ENCODE results near the gene UBD.

Gene UBD

GRCh38 chr6:29559524-29560287 is at the start of gene UBD:
TSS of gene UBD (minus strand) at chr6:29559732. CDS start at chr6:29559701, 31 bp downstream.
- no peaks in the 10 kb centered on the region for H3K36me3 ChIP-seq (ENCODE audit: control insufficient read depth in 5 of 5, insufficient read depth in 5 of 5, low read length in 5 of 5)
- H3K27ac ChIP-seq (ENCODE audit: low read depth, low read length), result no peak within 1 kb of the TSS
- no peaks in the 10 kb centered on the region for H3K9me3 ChIP-seq (ENCODE audit: control insufficient read depth in 5 of 5, low read length in 5 of 5)
- H3K9ac ChIP-seq (ENCODE audit: low read length in 5 of 5), result no peak within 1 kb of the TSS
- H3K4me1 ChIP-seq (ENCODE audit: control insufficient read depth in 5 of 5, insufficient read depth in 5 of 5, low read length in 5 of 5), result no peaks in the 10 kb centered on the region
- no peak within 1 kb of the TSS for H3K4me3 ChIP-seq (ENCODE audit: low read depth in 1 of 5, low read length in 5 of 5)
- H3K27me3 ChIP-seq (ENCODE audit: control insufficient read depth in 5 of 5, insufficient read depth in 4 of 5, low read length in 5 of 5), result peaks cover 5 to 17% (median 10%) of the 10 kb centered on the region in 5 donors

GRCh38 chr6:29608131-29608530 is 48.6 kb upstream of the UBD start:
- Histone ChIP-seq H3K36me3 (ENCODE audit: control insufficient read depth in 5 of 5, insufficient read depth in 5 of 5, low read length in 5 of 5) (peaks cover 3 to 72% (median 70%) of the 10 kb centered on the region in 5 donors), H3K9ac (ENCODE audit: low read length in 5 of 5) (no peak overlapping the region), H3K9me3 (ENCODE audit: control insufficient read depth in 5 of 5, low read length in 5 of 5) (no peaks in the 10 kb centered on the region), H3K4me1 (ENCODE audit: control insufficient read depth in 5 of 5, insufficient read depth in 5 of 5, low read length in 5 of 5) (peaks cover 0 to 4% (median 0%) of the 10 kb centered on the region in 5 donors), H3K4me3 (ENCODE audit: low read depth in 1 of 5, low read length in 5 of 5) (no peak overlapping the region), H3K27ac (ENCODE audit: low read depth, low read length) (no peak overlapping the region), H3K27me3 (ENCODE audit: control insufficient read depth in 5 of 5, insufficient read depth in 4 of 5, low read length in 5 of 5) (no peaks in the 10 kb centered on the region)

- Histone ChIP-seq H3K27ac (ENCODE audit: low read depth, low read length) (no peak overlapping the region), H3K36me3 (ENCODE audit: control insufficient read depth in 5 of 5, insufficient read depth in 5 of 5, low read length in 5 of 5) (peaks cover 1 to 59% (median 57%) of the 10 kb centered on the region in 5 donors), H3K9me3 (ENCODE audit: control insufficient read depth in 5 of 5, low read length in 5 of 5) (no peaks in the 10 kb centered on the region), H3K4me1 (ENCODE audit: control insufficient read depth in 5 of 5, insufficient read depth in 5 of 5, low read length in 5 of 5) (peaks cover 0 to 4% (median 0%) of the 10 kb centered on the region in 5 donors), H3K4me3 (ENCODE audit: low read depth in 1 of 5, low read length in 5 of 5) (no peak overlapping the region), H3K27me3 (ENCODE audit: control insufficient read depth in 5 of 5, insufficient read depth in 4 of 5, low read length in 5 of 5) (no peaks in the 10 kb centered on the region), H3K9ac (ENCODE audit: low read length in 5 of 5) (no peak overlapping the region)
Observed at GRCh38 chr6:29603930-29604329, 44.4 kb upstream of the UBD start.

GRCh38 chr6:29603456-29603855 is 43.9 kb upstream of the UBD start:
- no peak overlapping the region for H3K27ac ChIP-seq (ENCODE audit: low read depth, low read length)
- H3K4me3 ChIP-seq (ENCODE audit: low read depth in 1 of 5, low read length in 5 of 5), result no peak overlapping the region
- peaks cover 0 to 4% (median 0%) of the 10 kb centered on the region in 5 donors for H3K4me1 ChIP-seq (ENCODE audit: control insufficient read depth in 5 of 5, insufficient read depth in 5 of 5, low read length in 5 of 5)
- no peaks in the 10 kb centered on the region for H3K9me3 ChIP-seq (ENCODE audit: control insufficient read depth in 5 of 5, low read length in 5 of 5)
- H3K9ac ChIP-seq (ENCODE audit: low read length in 5 of 5), result no peak overlapping the region
- H3K27me3 ChIP-seq (ENCODE audit: control insufficient read depth in 5 of 5, insufficient read depth in 4 of 5, low read length in 5 of 5), result no peaks in the 10 kb centered on the region
- peaks cover 0 to 55% (median 52%) of the 10 kb centered on the region in 5 donors for H3K36me3 ChIP-seq (ENCODE audit: control insufficient read depth in 5 of 5, insufficient read depth in 5 of 5, low read length in 5 of 5)

- Histone ChIP-seq H3K4me1 (ENCODE audit: control insufficient read depth in 5 of 5, insufficient read depth in 5 of 5, low read length in 5 of 5) (peaks cover 0 to 4% (median 0%) of the 10 kb centered on the region in 5 donors), H3K9ac (ENCODE audit: low read length in 5 of 5) (no peak overlapping the region), H3K4me3 (ENCODE audit: low read depth in 1 of 5, low read length in 5 of 5) (no peak overlapping the region), H3K27ac (ENCODE audit: low read depth, low read length) (no peak overlapping the region), H3K36me3 (ENCODE audit: control insufficient read depth in 5 of 5, insufficient read depth in 5 of 5, low read length in 5 of 5) (peaks cover 0 to 48% (median 46%) of the 10 kb centered on the region in 5 donors), H3K9me3 (ENCODE audit: control insufficient read depth in 5 of 5, low read length in 5 of 5) (no peaks in the 10 kb centered on the region), H3K27me3 (ENCODE audit: control insufficient read depth in 5 of 5, insufficient read depth in 4 of 5, low read length in 5 of 5) (no peaks in the 10 kb centered on the region)
Observed at GRCh38 chr6:29602564-29603361, 43.2 kb upstream of the UBD start.

- peaks cover 0 to under 1% (median 0%) of the 10 kb centered on the region in 5 donors for H3K27me3 ChIP-seq (ENCODE audit: control insufficient read depth in 5 of 5, insufficient read depth in 4 of 5, low read length in 5 of 5)
- no peaks in the 10 kb centered on the region for H3K4me1 ChIP-seq (ENCODE audit: control insufficient read depth in 5 of 5, insufficient read depth in 5 of 5, low read length in 5 of 5)
- H3K36me3 ChIP-seq (ENCODE audit: control insufficient read depth in 5 of 5, insufficient read depth in 5 of 5, low read length in 5 of 5), result peaks cover 0 to 12% (median 7%) of the 10 kb centered on the region in 5 donors
- H3K27ac ChIP-seq (ENCODE audit: low read depth, low read length), result no peak overlapping the region
- no peak overlapping the region for H3K9ac ChIP-seq (ENCODE audit: low read length in 5 of 5)
- H3K9me3 ChIP-seq (ENCODE audit: control insufficient read depth in 5 of 5, low read length in 5 of 5), result no peaks in the 10 kb centered on the region
- no peak overlapping the region for H3K4me3 ChIP-seq (ENCODE audit: low read depth in 1 of 5, low read length in 5 of 5)
Observed at GRCh38 chr6:29598172-29598747, 38.7 kb upstream of the UBD start.

GRCh38 chr6:29597184-29597583 is 37.7 kb upstream of the UBD start:
- Histone ChIP-seq H3K36me3 (ENCODE audit: control insufficient read depth in 5 of 5, insufficient read depth in 5 of 5, low read length in 5 of 5) (peaks cover 0 to 6% (median 0%) of the 10 kb centered on the region in 5 donors), H3K27me3 (ENCODE audit: control insufficient read depth in 5 of 5, insufficient read depth in 4 of 5, low read length in 5 of 5) (peaks cover 0 to 4% (median 0%) of the 10 kb centered on the region in 5 donors), H3K4me3 (ENCODE audit: low read depth in 1 of 5, low read length in 5 of 5) (no peak overlapping the region), H3K9me3 (ENCODE audit: control insufficient read depth in 5 of 5, low read length in 5 of 5) (no peaks in the 10 kb centered on the region), H3K27ac (ENCODE audit: low read depth, low read length) (no peak overlapping the region), H3K4me1 (ENCODE audit: control insufficient read depth in 5 of 5, insufficient read depth in 5 of 5, low read length in 5 of 5) (no peaks in the 10 kb centered on the region), H3K9ac (ENCODE audit: low read length in 5 of 5) (no peak overlapping the region)

GRCh38 chr6:29596381-29596900 is 36.9 kb upstream of the UBD start:
- no peaks in the 10 kb centered on the region for H3K9me3 ChIP-seq (ENCODE audit: control insufficient read depth in 5 of 5, low read length in 5 of 5)
- H3K27me3 ChIP-seq (ENCODE audit: control insufficient read depth in 5 of 5, insufficient read depth in 4 of 5, low read length in 5 of 5), result peaks cover 0 to 9% (median 0%) of the 10 kb centered on the region in 5 donors
- H3K4me1 ChIP-seq (ENCODE audit: control insufficient read depth in 5 of 5, insufficient read depth in 5 of 5, low read length in 5 of 5), result no peaks in the 10 kb centered on the region
- H3K9ac ChIP-seq (ENCODE audit: low read length in 5 of 5), result no peak overlapping the region
- no peak overlapping the region for H3K27ac ChIP-seq (ENCODE audit: low read depth, low read length)
- H3K36me3 ChIP-seq (ENCODE audit: control insufficient read depth in 5 of 5, insufficient read depth in 5 of 5, low read length in 5 of 5), result no peaks in the 10 kb centered on the region
- no peak overlapping the region for H3K4me3 ChIP-seq (ENCODE audit: low read depth in 1 of 5, low read length in 5 of 5)

- Histone ChIP-seq H3K36me3 (ENCODE audit: control insufficient read depth in 5 of 5, insufficient read depth in 5 of 5, low read length in 5 of 5) (no peaks in the 10 kb centered on the region), H3K9me3 (ENCODE audit: control insufficient read depth in 5 of 5, low read length in 5 of 5) (no peaks in the 10 kb centered on the region), H3K4me3 (ENCODE audit: low read depth in 1 of 5, low read length in 5 of 5) (no peak overlapping the region), H3K27me3 (ENCODE audit: control insufficient read depth in 5 of 5, insufficient read depth in 4 of 5, low read length in 5 of 5) (peaks cover 0 to 9% (median 0%) of the 10 kb centered on the region in 5 donors), H3K4me1 (ENCODE audit: control insufficient read depth in 5 of 5, insufficient read depth in 5 of 5, low read length in 5 of 5) (no peaks in the 10 kb centered on the region), H3K27ac (ENCODE audit: low read depth, low read length) (no peak overlapping the region), H3K9ac (ENCODE audit: low read length in 5 of 5) (no peak overlapping the region)
Observed at GRCh38 chr6:29593199-29593855, 33.8 kb upstream of the UBD start.
